Measurements from ENCODE around the gene ELP2. TPM values are rescaled to one million over a fixed set of nuclear protein-coding genes. Genes with fewer than 3 reads are reported as not detected.
A peak's percentile ranks its signal among the peaks of the same experiment; 100 is the strongest.

ELP2 gene
- total RNA-seq, 4 donors from 2014 or later, result 58.6 to 197 (median 73.2) TPM

GRCh38 chr18:36124841-36125240, 4.9 kb upstream of the ELP2 start:
- Histone ChIP-seq H3K27ac (no peak overlapping the region), H3K4me1 (peaks cover 16% of the 10 kb centered on the region), H3K4me3 (no peak overlapping the region), H3K27me3 (no peaks in the 10 kb centered on the region), H3K9me3 (no peaks in the 10 kb centered on the region), H3K36me3 (peaks cover 33% of the 10 kb centered on the region)
- WGBS, result 75% methylated on average over 4 of the region's 4 CpGs
- TF ChIP-seq CTCF (IDR thresholded peaks at IDR 0.05), result no peak
- no peak for TF ChIP-seq POLR2A (IDR thresholded peaks at IDR 0.05)
- TF ChIP-seq POLR2AphosphoS5 (IDR thresholded peaks at IDR 0.05), result no peak
- no peak for TF ChIP-seq EP300 (IDR thresholded peaks at IDR 0.05)
- no peak for DNase-seq (ENCODE audit: low spot score in 2 of 2)

GRCh38 chr18:36126668-36127067, 3.0 kb upstream of the ELP2 start:
- Histone ChIP-seq H3K36me3 (peaks cover 18% of the 10 kb centered on the region), H3K4me3 (no peak overlapping the region), H3K27ac (no peak overlapping the region), H3K27me3 (no peaks in the 10 kb centered on the region), H3K4me1 (peaks cover 30% of the 10 kb centered on the region), H3K9me3 (no peaks in the 10 kb centered on the region)
- TF ChIP-seq CTCF (IDR thresholded peaks at IDR 0.05) (no peak), POLR2AphosphoS5 (IDR thresholded peaks at IDR 0.05) (no peak), EP300 (IDR thresholded peaks at IDR 0.05) (no peak), POLR2A (IDR thresholded peaks at IDR 0.05) (no peak)
- WGBS, result 93% methylated on average over 8 of the region's 8 CpGs
- no peak for DNase-seq (ENCODE audit: low spot score in 2 of 2)

GRCh38 chr18:36127836-36128529, 1.7 kb upstream of the ELP2 start:
- H3K9me3 ChIP-seq, result no peaks in the 10 kb centered on the region
- no peak for DNase-seq (ENCODE audit: low spot score in 2 of 2)
- no peaks in the 10 kb centered on the region for H3K27me3 ChIP-seq
- peaks cover 40% of the 10 kb centered on the region for H3K4me1 ChIP-seq
- no peak overlapping the region for H3K27ac ChIP-seq
- peak overlapping the region; percentile 79 for H3K4me3 ChIP-seq
- 40% methylated on average over 15 of the region's 15 CpGs for WGBS
- peaks cover 6% of the 10 kb centered on the region for H3K36me3 ChIP-seq
- TF ChIP-seq POLR2A (IDR thresholded peaks at IDR 0.05), result no peak
- no peak for TF ChIP-seq EP300 (IDR thresholded peaks at IDR 0.05)
- TF ChIP-seq POLR2AphosphoS5 (IDR thresholded peaks at IDR 0.05), result no peak
- no peak for TF ChIP-seq CTCF (IDR thresholded peaks at IDR 0.05)

GRCh38 chr18:36128530-36128870, 1.2 kb upstream of the ELP2 start:
- H3K9me3 ChIP-seq, result no peaks in the 10 kb centered on the region
- H3K27me3 ChIP-seq, result no peaks in the 10 kb centered on the region
- TF ChIP-seq POLR2AphosphoS5 (IDR thresholded peaks at IDR 0.05) (no peak), EP300 (IDR thresholded peaks at IDR 0.05) (no peak), POLR2A (IDR thresholded peaks at IDR 0.05) (no peak), CTCF (IDR thresholded peaks at IDR 0.05) (no peak)
- peaks cover 5% of the 10 kb centered on the region for H3K36me3 ChIP-seq
- 0% methylated on average over 12 of the region's 12 CpGs for WGBS
- H3K4me1 ChIP-seq, result peaks cover 41% of the 10 kb centered on the region
- H3K4me3 ChIP-seq, result peak overlapping the region; percentile 79
- DNase-seq (ENCODE audit: low spot score in 2 of 2), result no peak
- no peak overlapping the region for H3K27ac ChIP-seq

- peaks cover 4% of the 10 kb centered on the region for H3K36me3 ChIP-seq
- H3K27ac ChIP-seq, result peak overlapping the region; percentile 98
- TF ChIP-seq POLR2A (IDR thresholded peaks at IDR 0.05), result peak in 1 of 2 donors; percentile 30
- no peak for TF ChIP-seq CTCF (IDR thresholded peaks at IDR 0.05)
- DNase-seq (ENCODE audit: low spot score in 2 of 2), result peak; percentile 80 to 81
- peak overlapping the region; percentile 79 for H3K4me3 ChIP-seq
- H3K4me1 ChIP-seq, result peaks cover 41% of the 10 kb centered on the region
- WGBS, result 0% methylated on average over 8 of the region's 37 CpGs
- no peaks in the 10 kb centered on the region for H3K27me3 ChIP-seq
- no peaks in the 10 kb centered on the region for H3K9me3 ChIP-seq
Measured at GRCh38 chr18:36128907-36129299, 796 bp upstream of the ELP2 start.

Data from suprapubic skin (tissue), 4 donors.